Right atrium auricular region (tissue), 2 donors: Measurements from ENCODE around the gene CCM2L. TPM values are rescaled to one million over a fixed set of nuclear protein-coding genes. Genes with fewer than 3 reads are reported as not detected.

Experiments used
- DNase-seq: peaks from one replicate; pipeline ENCODE4 v3.0.0-alpha.2; 2019; ENCODE audit warnings: low spot score
- H3K27ac ChIP-seq, 2 donors: fragments of 200-600 bp; sonication (generic); 1 replicate in 1 of 2; 2 replicates in 1 of 2; pipeline ENCODE4 v1.5.1; 2016 to 2019
- H3K27me3 ChIP-seq, 2 donors: fragments of 200-600 bp; sonication (generic); one replicate each; pipeline versions ENCODE4 v1.5.1 to v1.6.0; 2017 to 2019
- H3K36me3 ChIP-seq: fragments of 200-600 bp; sonication (generic); one replicate; pipeline ENCODE4 v1.5.1; 2016
- H3K4me1 ChIP-seq, 2 donors: fragments of 200-600 bp; sonication (generic); one replicate each; pipeline versions ENCODE4 v1.5.1 to v1.6.0; 2017 to 2019
- H3K4me3 ChIP-seq, 2 donors: fragments of 200-600 bp; sonication (generic); 1 replicate in 1 of 2; 2 replicates in 1 of 2; pipeline ENCODE4 v1.5.1; 2017 to 2019; ENCODE audit warnings: mild to moderate bottlenecking in 1 of 2, moderate library complexity in 1 of 2
- H3K9me3 ChIP-seq, 2 donors: fragments of 200-600 bp; sonication (generic); one replicate each; pipeline ENCODE4 v1.5.1; 2019
- total RNA-seq, 2 donors: library from RNA; depleted of rRNA; stranded (reverse); fragments of >200 nt; gene quantifications; one replicate each; pipeline ENCODE4 v1.1.0, GENCODE V29; 2016
- TF ChIP-seq, protein P1 (sequence below), 2 donors: fragments of 200-600 bp; sonication (generic); IDR thresholded peaks; one replicate each; pipeline ENCODE4 v1.5.1; 2019; ENCODE audit warnings: antibody characterized with exemption in 2 of 2

The CCM2L gene
- total RNA-seq, 2 donors from 2014 or later = 6.0 to 8.1 TPM

GRCh38 chr20:32056708-32057483 lies 46.7 kb downstream of the CCM2L start:
- H3K9me3 ChIP-seq = no peaks in the 10 kb centered on the region
- no peak overlapping the region for H3K4me3 ChIP-seq
- peaks cover 0 to 9% of the 10 kb centered on the region in 2 donors for H3K4me1 ChIP-seq
- H3K36me3 ChIP-seq = no peaks in the 10 kb centered on the region
- H3K27ac ChIP-seq = no peak overlapping the region
- TF ChIP-seq, protein P1, sequence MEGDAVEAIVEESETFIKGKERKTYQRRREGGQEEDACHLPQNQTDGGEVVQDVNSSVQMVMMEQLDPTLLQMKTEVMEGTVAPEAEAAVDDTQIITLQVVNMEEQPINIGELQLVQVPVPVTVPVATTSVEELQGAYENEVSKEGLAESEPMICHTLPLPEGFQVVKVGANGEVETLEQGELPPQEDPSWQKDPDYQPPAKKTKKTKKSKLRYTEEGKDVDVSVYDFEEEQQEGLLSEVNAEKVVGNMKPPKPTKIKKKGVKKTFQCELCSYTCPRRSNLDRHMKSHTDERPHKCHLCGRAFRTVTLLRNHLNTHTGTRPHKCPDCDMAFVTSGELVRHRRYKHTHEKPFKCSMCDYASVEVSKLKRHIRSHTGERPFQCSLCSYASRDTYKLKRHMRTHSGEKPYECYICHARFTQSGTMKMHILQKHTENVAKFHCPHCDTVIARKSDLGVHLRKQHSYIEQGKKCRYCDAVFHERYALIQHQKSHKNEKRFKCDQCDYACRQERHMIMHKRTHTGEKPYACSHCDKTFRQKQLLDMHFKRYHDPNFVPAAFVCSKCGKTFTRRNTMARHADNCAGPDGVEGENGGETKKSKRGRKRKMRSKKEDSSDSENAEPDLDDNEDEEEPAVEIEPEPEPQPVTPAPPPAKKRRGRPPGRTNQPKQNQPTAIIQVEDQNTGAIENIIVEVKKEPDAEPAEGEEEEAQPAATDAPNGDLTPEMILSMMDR (IDR thresholded peaks at IDR 0.05) = no peak
- H3K27me3 ChIP-seq = peaks cover 9% of the 10 kb centered on the region in 2 donors
- no peak for DNase-seq

- Histone ChIP-seq H3K4me1 (peaks cover 0 to 2% of the 10 kb centered on the region in 2 donors), H3K27ac (no peak overlapping the region), H3K36me3 (no peaks in the 10 kb centered on the region), H3K4me3 (no peak overlapping the region), H3K27me3 (peaks cover 4 to 7% of the 10 kb centered on the region in 2 donors), H3K9me3 (no peaks in the 10 kb centered on the region)
- TF ChIP-seq, protein P1 (IDR thresholded peaks at IDR 0.05) = no peak
- DNase-seq = no peak
Measured at GRCh38 chr20:32057656-32058184, 47.5 kb downstream of the CCM2L start.

DNA sequence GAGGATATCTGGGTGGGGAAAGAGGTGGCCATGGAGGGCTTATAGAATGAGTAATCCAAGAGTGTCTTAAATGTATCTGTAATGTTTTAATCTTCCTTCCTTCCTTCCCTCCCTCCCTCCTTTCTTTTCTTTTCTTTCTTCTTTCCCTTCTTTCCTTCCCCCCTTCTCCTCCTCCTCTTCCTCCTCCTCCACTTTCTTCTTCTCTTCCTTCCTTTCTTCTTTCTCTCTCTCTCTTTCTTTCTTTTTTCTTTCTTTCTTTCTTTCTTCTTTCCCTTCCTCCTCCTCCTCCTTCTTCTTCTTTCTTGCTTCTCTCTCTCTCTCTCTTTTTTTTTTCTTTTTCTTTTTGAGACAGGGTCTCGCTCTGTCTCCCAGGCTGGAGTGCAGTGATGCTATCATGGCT lies 49.0 kb downstream of the CCM2L start:
- no peaks in the 10 kb centered on the region for H3K36me3 ChIP-seq
- no peaks in the 10 kb centered on the region for H3K4me1 ChIP-seq
- TF ChIP-seq, protein P1 (IDR thresholded peaks at IDR 0.05) = no peak
- no peaks in the 10 kb centered on the region for H3K27me3 ChIP-seq
- no peak overlapping the region for H3K4me3 ChIP-seq
- H3K27ac ChIP-seq = no peak overlapping the region
- H3K9me3 ChIP-seq = no peaks in the 10 kb centered on the region
- no peak for DNase-seq

GRCh38 chr20:32062776-32063170 lies 52.5 kb downstream of the CCM2L start:
- TF ChIP-seq, protein P1 (IDR thresholded peaks at IDR 0.05) = no peak
- Histone ChIP-seq H3K9me3 (no peaks in the 10 kb centered on the region), H3K4me3 (no peak overlapping the region), H3K27me3 (no peaks in the 10 kb centered on the region), H3K27ac (no peak overlapping the region), H3K4me1 (no peaks in the 10 kb centered on the region), H3K36me3 (no peaks in the 10 kb centered on the region)
- DNase-seq = peak; percentile 62

DNA sequence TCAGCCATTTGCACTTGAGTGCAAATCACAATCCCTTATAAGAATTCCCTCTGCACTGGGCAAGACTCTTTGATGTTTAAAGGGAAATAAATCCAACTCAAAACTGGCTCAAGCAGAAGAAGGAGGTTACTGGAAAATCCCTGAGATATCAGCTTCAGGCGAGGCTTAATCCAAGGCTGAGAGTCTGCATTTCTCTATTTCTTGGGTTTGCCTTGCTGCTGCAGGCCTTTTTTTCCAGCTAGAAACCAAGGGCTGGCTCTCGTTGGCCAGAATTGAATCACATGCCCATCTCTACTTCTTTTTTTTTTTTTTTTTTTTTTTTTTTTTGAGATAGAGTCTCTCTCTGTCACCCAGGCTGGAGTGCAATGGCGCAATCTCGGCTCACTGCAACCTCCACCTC lies 53.5 kb downstream of the CCM2L start:
- H3K4me1 ChIP-seq = no peaks in the 10 kb centered on the region
- no peaks in the 10 kb centered on the region for H3K36me3 ChIP-seq
- no peak for DNase-seq
- no peaks in the 10 kb centered on the region for H3K9me3 ChIP-seq
- no peaks in the 10 kb centered on the region for H3K27me3 ChIP-seq
- TF ChIP-seq, protein P1 (IDR thresholded peaks at IDR 0.05) = no peak
- H3K4me3 ChIP-seq = no peak overlapping the region
- H3K27ac ChIP-seq = peak overlapping the region in 1 of 2 donors; percentile 23
